HG03066 (cell line): ENCODE data around the gene CDHR1.
A peak's percentile ranks its signal among the peaks of the same experiment; 100 is the strongest.

Experiments
- ATAC-seq: cut with Tn5 transposase; IDR thresholded peaks from one replicate; pipeline ENCODE4 v1.9.1; 2021; ENCODE audit warnings: low read depth; ENCODE audit not compliant: unreplicated experiment

The CDHR1 gene

GRCh38 chr10:84256510-84257342, 62.4 kb downstream of the CDHR1 start:
- no peak for ATAC-seq

- no peak for ATAC-seq
These were observed 63.1 kb downstream of the CDHR1 start for GRCh38 chr10:84257343-84258020.

- no peak for ATAC-seq
These were observed 63.8 kb downstream of the CDHR1 start for GRCh38 chr10:84258034-84258695.

GRCh38 chr10:84261236-84261915, 67.0 kb downstream of the CDHR1 start:
- no peak for ATAC-seq

GRCh38 chr10:84262190-84262956, 68.0 kb downstream of the CDHR1 start:
- no peak for ATAC-seq

- ATAC-seq, result no peak
These were observed 69.4 kb downstream of the CDHR1 start for GRCh38 chr10:84263716-84264115.

GRCh38 chr10:84264611-84265141, 70.3 kb downstream of the CDHR1 start:
- ATAC-seq, result peak; percentile 91

- no peak for ATAC-seq
These were observed 71.1 kb downstream of the CDHR1 start for GRCh38 chr10:84265418-84265817.

- ATAC-seq, result no peak
These were observed 73.3 kb downstream of the CDHR1 start for GRCh38 chr10:84267503-84268126.

GRCh38 chr10:84269162-84269561, 74.8 kb downstream of the CDHR1 start:
- ATAC-seq, result no peak
